HG02798 (cell line): ENCODE results near the gene PNLIPRP2.

ENCODE experiments used
- ATAC-seq: cut with Tn5 transposase; IDR thresholded peaks from one replicate; pipeline ENCODE4 v1.9.1; 2021; ENCODE audit warnings: mild to moderate bottlenecking; ENCODE audit not compliant: unreplicated experiment, poor library complexity

Gene PNLIPRP2

DNA sequence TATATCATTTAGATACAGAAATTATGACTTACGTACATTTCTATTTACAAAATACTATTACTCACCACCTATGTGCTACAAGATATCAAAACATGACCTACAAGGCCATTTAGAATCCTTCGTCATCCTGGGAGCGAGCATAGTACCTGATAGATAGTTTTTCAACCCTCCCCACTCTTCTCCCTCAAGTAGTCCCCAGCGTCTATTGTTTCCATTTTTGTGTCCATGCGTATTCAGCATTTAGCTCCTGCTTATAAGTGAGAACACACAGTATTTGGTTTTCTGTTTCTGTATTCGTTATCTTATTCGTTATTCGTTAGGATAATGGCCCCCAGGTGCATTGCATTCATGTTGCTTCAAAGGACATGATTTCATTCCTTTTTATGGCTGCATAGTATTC, 28.1 kb downstream of the PNLIPRP2 start:
- no peak for ATAC-seq

DNA sequence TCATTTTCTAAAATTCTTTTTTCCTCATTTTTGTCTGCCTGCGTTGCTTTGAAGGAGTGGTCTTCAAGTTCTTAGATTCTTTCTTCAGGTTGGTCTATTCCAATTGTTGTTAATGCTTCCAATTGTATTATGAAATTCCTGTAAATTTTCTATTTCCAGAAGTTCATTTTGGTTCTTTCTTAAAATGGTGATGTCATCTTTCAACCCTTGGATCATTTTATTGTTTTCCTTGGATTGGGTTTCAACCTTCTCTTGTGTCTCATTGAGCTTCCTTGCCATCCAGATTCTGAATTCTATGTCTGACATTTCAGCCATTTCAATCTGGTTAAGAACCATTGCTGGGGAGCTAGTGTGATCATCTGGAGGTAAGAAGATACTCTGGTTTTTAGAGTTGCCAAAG, 33.1 kb downstream of the PNLIPRP2 start:
- ATAC-seq = no peak

DNA sequence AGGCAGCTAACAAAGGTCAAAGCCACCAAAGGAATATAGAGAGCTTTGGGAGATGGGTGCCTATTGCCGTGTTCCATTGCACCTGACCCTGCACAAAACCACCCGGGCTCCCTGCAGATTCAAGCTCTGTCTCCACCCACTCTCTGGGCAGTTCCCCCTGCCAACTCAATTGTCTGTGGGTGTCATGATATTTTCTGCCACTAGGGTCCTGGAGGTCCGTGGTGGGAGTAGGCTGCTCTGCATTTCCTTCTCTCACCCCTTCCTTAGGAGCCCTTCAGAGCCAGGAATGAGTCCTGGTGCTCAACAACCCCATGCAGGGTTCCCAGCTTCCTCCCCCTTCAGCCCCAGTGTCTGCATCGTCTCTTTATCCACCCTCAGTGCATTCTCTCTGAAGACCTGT, 34.1 kb downstream of the PNLIPRP2 start:
- ATAC-seq = no peak

DNA sequence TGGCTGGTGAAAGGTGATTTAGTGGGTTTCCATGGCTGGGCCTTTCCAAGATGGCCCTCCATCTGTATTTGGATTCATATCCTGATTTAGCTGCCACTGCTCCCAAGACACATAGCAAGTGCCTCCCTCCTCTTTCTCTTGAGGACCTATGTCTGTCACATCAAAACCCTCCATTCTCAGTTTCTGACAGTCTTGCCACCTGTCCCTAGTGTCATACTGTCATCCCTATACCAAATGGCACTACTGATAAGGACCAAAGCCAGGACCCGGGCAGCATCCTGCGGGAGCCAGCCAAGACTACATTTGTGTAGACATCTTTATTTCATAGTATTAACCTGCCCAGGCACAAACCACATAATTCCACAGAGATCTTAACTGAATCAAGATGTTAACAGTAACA, 34.8 kb downstream of the PNLIPRP2 start:
- no peak for ATAC-seq

DNA sequence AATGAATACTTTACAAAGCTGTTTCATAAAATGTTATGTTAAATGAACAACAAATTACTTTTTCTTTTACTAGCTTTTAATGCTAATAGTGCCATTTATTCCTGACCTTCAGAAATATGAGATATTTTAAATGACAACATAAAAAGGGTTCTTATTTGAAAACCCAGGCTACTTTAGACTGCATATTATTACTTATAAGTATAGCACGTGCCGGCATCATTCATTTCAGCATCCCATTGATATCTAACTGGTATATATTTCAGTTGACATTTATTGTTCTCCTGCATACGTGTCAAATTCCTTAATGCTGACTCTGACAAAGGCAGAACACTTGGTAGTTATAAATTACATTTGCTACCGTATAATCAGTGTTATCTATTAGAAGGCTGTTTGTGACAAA, 35.3 kb downstream of the PNLIPRP2 start:
- ATAC-seq = no peak

DNA sequence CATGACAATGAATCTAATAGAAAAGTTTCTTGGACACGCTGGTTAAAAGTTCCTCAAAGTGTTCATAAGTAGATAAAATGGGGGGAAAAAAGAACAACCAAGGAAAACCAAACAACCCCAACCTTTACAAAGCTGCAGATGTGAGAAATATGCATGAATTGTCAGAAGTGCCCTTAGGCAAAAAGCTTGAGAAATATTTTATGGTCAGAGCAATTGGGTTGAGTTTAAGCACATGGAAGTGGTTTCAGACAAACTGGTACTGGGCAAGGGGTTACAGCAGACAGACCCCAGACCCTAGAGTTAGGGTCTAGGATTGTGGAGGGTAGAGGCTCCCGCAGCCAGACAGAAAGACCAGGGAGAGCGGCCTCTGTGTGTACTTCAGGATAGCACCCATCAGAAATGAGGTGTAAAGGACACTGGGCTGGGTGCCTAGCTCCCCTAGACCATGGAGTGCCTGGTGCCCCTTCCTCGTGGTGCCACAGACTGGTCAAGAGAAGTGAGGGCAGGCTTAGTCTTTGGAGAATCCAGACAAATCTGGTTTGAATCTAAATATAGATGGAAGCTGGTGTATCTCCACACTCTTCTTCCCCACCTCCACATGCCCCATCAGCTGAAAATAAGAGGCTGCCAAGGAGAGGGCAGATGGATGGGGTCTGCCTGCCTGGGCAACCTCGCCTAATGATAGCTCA, 37.3 kb downstream of the PNLIPRP2 start:
- ATAC-seq = no peak

DNA sequence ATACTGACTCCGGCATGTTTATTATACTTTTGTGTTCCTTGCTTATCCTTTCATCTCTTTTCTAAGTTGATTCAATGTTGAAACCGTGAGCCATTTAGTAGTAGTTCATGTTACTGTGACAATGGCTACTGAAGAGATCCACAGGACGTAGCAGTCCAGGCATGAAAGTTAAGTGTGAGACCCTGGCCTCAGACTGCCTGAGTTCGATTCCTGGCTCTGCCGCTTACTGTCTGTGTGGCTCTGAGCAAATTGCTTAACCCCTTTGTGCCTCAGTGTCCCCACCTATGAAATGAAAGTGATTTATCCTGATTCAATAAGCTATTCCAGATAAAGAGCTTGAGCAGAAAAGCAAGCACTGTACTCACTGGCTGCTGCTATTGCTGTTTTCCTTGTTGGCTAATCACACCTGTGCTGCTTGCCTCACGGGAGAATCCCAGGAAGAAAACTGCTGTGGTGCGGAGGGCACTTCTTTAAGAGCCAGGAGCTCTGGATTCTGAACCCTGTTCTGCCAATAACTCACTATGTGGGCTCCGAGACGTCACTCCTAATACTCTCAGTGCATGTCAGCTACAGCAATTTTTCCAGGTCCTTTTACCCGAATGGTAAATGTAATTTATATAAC, 38.4 kb downstream of the PNLIPRP2 start:
- ATAC-seq = no peak

DNA sequence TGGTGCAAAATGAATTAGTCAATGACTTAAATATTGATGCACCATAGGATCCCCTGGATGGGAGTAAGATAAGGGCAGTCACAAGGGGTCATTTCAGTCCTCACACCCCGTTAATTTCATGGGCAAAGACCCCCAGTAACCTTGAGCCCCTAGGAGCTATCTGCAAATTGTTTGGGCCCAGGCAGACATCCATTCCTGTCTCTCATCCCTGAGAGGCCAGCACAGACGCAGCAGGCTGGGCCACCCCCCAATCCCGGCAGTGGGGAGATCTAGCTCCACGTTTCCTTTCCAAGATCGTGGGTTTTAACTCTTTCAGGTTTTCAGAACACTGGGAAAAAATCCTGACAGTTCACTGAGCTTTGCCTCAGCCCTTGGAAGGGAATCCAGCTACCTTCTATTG, 40.1 kb downstream of the PNLIPRP2 start:
- no peak for ATAC-seq

DNA sequence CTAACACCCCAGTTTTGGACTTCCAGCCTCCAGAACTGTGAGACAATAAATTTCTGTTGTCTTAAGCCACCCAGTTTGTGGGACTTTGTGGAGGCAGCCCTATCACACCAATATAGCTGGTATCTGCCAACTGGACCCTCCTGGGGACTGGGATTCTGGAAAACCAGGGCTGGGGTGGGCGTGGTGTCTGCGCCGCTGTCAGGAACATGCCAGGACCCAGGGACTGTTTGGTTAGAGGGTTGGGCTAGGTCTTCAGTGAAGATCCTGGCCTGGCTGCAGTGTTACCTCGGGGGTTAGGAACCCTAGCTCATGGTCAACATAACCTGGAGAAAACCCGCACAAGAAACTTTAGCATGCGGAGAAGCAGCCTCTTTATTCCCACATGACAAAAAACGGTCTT, 42.6 kb downstream of the PNLIPRP2 start:
- no peak for ATAC-seq

DNA sequence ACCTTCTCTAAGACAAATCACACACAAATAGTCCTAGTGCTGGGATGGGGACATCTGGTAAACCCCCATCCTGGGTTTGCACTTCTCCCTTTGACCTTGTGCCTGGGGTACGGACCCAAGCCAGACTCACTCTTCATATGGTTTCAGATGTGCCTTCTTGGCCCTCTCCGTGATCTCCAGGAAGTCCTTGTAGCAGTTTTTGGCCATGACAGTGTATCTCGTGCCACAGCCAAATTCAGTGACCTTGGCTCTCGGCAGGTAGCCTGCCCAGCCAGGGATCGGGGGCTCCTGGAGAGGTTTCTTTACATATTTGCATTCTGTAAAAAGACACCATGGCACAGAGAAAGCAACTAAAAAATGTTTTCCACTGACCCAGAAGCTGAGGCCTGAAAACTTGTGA, 43.9 kb downstream of the PNLIPRP2 start:
- ATAC-seq = no peak

DNA sequence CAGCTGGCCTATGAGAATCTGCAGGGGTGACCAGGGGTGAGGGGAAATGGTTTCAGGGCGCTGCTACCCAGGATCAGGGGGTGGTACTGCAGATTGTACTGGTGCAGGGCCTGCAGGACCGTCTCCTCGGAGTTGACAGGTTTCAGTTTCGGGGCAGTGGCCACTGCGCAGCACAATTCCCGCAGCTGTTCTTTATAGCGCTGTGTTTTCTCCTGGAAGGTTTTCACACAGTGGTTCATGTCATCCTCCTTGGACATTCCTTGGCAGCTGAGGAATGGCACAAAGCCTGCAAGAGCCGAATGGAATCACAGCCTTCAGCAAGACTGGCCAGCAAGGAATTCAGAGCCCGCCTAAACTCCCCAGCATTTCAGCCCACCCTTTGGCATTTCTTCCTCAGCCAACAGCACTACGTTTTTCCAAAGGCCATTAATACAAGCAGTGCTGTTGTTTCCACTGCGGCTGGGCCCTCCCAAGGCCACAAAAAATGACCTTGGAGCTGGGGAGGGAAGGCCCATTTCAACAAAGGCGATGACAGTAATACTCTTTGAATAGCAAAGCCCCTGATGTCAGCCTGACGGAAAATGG, 44.9 kb downstream of the PNLIPRP2 start:
- no peak for ATAC-seq

DNA sequence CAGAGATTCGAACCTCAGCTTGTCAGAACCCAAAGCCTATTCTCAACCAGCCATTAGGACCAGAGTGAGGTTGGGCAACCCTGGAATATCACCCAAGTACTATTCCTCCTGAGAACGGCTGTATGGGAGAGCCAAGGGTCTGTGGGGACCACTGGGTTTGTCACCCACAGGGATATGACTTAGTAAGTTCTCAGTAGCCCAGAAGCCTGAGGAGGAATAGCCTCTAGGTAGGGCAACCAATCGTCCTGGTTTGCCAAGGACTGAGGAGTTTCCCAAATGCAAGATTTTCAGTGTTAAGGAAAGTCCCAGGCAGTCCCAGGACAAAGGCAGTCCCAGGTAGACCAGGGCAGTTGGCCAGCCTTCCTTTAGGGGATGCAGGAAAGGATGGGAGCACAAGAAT, 46.7 kb downstream of the PNLIPRP2 start:
- no peak for ATAC-seq

DNA sequence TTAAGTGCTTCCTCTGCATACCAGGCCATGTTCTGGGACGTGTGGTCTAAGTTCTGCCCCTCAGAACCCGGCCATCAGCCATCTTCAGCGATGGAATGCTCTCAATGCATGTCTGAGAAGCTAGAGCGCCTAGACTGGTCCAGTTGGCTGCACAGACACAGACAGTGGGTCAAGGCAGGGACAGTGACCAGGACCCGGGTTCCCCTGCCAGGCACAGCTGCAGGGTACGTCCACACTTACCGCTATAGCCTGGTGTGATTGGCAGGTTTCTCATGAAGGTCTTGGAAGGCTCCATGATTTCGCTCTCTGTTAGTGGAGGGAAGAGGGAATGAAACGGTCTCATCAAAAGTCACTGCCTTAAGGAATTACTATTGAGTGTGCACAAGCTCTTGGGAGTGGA, 47.3 kb downstream of the PNLIPRP2 start:
- no peak for ATAC-seq

DNA sequence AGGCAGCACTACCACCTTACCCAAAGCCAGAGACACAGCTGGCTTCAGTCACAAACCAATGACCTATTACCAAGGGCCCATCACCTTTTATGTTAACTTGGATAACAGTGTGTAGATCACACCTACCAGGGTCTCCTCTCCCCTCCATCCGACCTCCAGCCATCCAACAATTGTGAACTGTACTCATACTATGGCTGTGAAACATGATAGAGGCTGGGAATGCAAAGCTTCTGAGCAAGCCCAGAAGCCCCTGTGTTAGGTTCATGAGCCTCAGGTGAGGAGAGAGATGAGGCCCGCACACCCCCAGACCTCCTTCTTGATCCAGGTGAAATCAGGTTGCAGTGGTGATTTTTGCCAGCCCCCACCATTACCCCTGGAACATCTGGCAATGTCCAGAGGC, 47.7 kb downstream of the PNLIPRP2 start:
- no peak for ATAC-seq

DNA sequence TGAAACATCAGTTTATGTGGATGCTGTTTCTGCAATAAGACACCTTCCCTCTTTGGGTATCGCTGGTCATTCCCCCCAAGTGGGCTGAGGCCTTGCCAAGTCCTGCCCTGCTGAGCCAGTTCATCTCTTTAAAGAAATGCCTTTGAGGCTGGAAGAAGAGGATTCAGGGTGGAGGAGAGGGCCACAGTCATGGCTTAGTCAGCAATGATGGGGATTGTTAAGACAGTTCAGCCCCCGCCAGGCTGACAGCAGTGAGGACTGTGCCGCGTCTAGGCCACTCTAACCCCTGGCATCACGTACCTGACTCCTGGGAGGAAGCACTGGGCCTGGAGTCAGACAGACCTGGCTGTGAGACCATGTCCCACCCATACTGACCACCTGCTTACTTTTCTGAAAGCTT, 48.3 kb downstream of the PNLIPRP2 start:
- ATAC-seq = no peak

DNA sequence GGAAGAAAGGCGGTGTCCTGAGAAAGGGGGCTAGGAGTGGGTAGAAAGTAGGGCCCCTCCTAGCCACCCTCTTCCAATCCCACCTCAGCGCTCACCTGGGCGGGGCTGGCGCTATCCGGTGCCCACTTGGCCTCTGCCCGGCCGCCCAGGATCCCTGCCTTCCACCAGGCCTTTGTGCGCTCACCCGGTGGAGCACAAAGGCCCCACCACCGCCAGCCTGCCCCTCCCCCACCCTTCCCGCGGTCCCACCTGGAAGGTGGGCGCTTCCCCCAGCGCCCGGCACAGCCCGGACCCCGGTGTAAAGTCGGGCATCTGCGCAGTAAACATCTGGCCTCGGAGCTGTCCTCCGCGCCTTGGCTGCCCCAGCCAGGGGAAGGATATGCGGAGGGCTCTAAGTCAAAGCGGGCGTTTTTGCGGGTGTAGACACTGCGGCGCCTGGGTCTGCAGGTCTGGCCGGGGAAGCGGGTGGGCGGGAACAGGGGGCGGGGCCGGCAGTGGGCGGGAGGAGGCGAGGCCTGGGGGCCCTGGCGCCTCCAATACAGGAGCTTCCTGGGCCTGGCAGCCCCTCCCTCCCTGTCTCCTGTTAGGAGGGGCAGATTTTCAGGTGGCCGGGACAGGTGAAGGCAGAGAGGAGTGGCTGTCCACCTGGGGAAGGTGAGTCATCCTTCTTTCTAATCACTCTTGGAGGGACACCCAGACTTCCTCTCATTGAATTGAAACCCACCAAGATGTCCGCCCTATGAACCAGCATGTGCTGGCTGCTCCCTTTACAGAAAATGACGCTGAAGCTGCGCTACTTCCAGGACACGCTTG, 49.3 kb downstream of the PNLIPRP2 start:
- ATAC-seq = no peak

DNA sequence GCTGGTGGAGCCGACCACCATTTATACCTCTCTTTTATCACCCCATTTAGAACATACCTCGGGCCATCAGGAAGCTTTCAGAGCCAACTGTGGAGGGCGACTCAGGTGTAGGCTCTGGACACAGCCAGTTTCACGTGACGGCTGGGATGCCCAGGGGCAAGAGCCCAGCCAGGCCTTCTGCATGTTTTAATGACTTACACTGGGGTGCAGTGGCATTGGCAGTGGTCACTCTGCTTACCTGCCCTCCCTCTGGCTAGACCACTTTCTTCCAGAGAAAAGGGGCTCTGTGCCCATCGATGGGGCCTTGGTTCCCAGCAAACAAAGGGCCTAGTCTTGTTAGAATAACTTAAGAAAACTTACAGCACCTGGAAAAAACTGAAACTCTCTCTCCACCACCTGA, 50.0 kb downstream of the PNLIPRP2 start:
- ATAC-seq = no peak

DNA sequence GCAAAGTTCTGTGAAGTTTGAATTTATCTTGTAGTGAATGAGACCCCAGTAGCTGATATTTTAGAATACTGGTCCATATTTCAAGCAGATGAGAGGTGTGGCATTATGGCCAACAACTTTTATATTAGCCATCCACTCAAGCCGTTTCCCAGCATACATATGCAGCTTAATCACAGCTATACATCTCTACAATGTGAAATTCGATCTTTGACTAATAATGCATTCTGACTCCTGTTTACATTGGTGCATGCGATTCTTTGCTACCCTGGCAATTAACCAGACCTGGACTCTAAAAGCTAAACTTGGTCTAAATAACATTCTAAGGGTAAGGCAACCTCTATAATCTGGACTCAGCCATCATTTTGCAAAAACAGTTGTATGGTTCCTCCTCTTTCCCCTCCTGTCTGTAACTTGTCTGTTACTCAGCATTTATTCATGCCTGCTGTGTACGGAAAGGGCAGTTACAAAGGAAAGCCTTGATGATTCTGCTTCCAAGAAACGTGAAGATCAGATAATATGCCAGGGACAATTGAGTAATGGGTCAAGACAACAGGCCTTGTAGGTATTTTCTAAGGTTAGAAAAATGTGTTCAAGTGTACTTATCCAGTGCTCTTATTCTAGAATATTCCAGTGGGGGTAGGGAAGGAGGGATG, 50.6 kb downstream of the PNLIPRP2 start:
- ATAC-seq = no peak

DNA sequence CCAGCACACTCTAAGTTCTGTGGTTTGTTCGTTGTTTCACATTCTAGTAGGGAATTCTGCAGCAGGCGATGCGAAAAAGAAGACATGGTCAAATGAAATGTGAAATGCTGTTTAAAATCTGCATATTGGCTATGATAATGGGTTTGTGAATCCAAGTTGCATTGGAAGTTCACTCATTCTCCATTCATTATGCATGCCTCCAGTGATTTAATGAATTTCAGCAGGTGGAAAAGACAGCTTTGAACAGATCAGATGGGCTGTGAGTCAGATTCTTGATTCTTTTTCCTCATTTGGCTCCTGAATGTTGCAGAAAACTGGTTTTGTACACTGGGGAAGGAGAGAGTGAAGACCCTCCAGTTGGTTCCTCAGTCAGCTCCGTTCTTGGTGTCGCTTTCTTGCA, 52.1 kb downstream of the PNLIPRP2 start:
- ATAC-seq = no peak

DNA sequence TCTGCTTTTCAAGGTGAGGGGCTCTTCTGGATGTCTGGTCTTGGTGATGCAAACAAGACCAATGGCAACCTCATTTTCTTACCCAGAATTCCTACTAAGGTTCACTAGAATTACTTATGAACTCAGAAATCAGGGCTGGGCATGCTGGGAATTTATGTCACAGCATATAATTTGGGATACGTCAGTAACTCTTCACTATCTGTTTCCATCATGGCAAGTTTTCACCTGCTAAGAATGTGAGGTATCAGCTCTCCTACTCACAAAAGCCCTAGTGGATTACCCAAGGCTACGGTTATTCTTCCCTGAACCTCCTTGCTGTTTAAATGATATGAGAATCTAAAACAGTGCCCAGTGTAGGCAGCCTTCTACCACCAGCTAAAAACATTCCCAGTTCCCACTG, 53.1 kb downstream of the PNLIPRP2 start:
- no peak for ATAC-seq
